Liver (tissue), 9 donors: ENCODE measurements around the gene STYX. TPM values are rescaled to one million over a fixed set of nuclear protein-coding genes. Genes with fewer than 3 reads are reported as not detected.
A peak's percentile ranks its signal among the peaks of the same experiment; 100 is the strongest.

ENCODE experiments used
- DNase-seq: peaks from one replicate; pipeline ENCODE4 v3.0.0-alpha.2; 2017; ENCODE audit warnings: low spot score
- H3K27ac ChIP-seq, 2 donors: one replicate each; pipeline ENCODE4 v1.7.0; 2013; ENCODE audit warnings: inconsistent platforms in 2 of 2, low read length in 2 of 2, control low read depth in 1 of 2, low read depth in 1 of 2, mild to moderate bottlenecking in 1 of 2
- H3K27me3 ChIP-seq, 4 donors: one replicate each; pipeline versions ENCODE4 v1.6.1 to v1.7.0; 2013; ENCODE audit warnings: low read length in 3 of 4, inconsistent platforms in 1 of 4, mild to moderate bottlenecking in 1 of 4, moderate library complexity in 1 of 4; ENCODE audit not compliant: control insufficient read depth in 4 of 4, insufficient read depth in 4 of 4
- H3K36me3 ChIP-seq, 4 donors: one replicate each; pipeline versions ENCODE4 v1.6.1 to v1.7.0; 2013; ENCODE audit warnings: low read length in 3 of 4, mild to moderate bottlenecking in 3 of 4, low read depth in 1 of 4, moderate library complexity in 1 of 4; ENCODE audit not compliant: control insufficient read depth in 4 of 4, insufficient read depth in 3 of 4
- H3K4me1 ChIP-seq, 4 donors: one replicate each; pipeline versions ENCODE4 v1.6.1 to v1.7.0; 2013; ENCODE audit warnings: low read length in 3 of 4, mild to moderate bottlenecking in 3 of 4, moderate library complexity in 1 of 4; ENCODE audit not compliant: control insufficient read depth in 4 of 4, insufficient read depth in 4 of 4
- H3K4me3 ChIP-seq, 3 donors: one replicate each; pipeline versions ENCODE4 v1.6.1 to v1.7.0; 2013; ENCODE audit warnings: low read length in 3 of 3, control low read depth in 1 of 3, low read depth in 1 of 3, mild to moderate bottlenecking in 1 of 3
- H3K9ac ChIP-seq, 2 donors: one replicate each; pipeline ENCODE4 v1.7.0; 2013; ENCODE audit warnings: low read length in 2 of 2, mild to moderate bottlenecking in 2 of 2, moderate library complexity in 2 of 2, control low read depth in 1 of 2, low read depth in 1 of 2
- H3K9me3 ChIP-seq, 4 donors: one replicate each; pipeline versions ENCODE4 v1.6.1 to v1.7.0; 2013; ENCODE audit warnings: low read length in 3 of 4; ENCODE audit not compliant: control insufficient read depth in 4 of 4
- EGR1 ChIP-seq, 2 donors: IDR thresholded peaks; 2 replicates each; pipeline ENCODE4 v1.6.1; 2016 to 2018; ENCODE audit warnings: antibody characterized with exemption in 2 of 2, low read depth in 2 of 2
- FOXA1 ChIP-seq: IDR thresholded peaks from 2 replicates; pipeline ENCODE4 v1.6.1; 2016; ENCODE audit warnings: antibody characterized with exemption
- FOXA2 ChIP-seq: IDR thresholded peaks from 2 replicates; pipeline ENCODE4 v1.6.1; 2016; ENCODE audit warnings: antibody characterized with exemption
- GABPA ChIP-seq, 2 donors: IDR thresholded peaks in 1 of 2; conservative IDR thresholded peaks in 1 of 2; 2 replicates each; pipeline ENCODE4 v1.6.1; 2016; ENCODE audit warnings: antibody characterized with exemption in 2 of 2, mild to moderate bottlenecking in 1 of 2, moderate library complexity in 1 of 2
- HNF4A ChIP-seq, 2 donors: conservative IDR thresholded peaks; 2 replicates each; pipeline ENCODE4 v1.6.1; 2016; ENCODE audit warnings: antibody characterized with exemption in 2 of 2, mild to moderate bottlenecking in 2 of 2
- HNF4G ChIP-seq: IDR thresholded peaks from 2 replicates; pipeline ENCODE4 v1.6.1; 2016; ENCODE audit warnings: antibody characterized with exemption
- JUND ChIP-seq, 2 donors: IDR thresholded peaks; 2 replicates each; pipeline ENCODE4 v1.6.1; 2016; ENCODE audit warnings: antibody characterized with exemption in 2 of 2
- MAX ChIP-seq: IDR thresholded peaks from 2 replicates; pipeline ENCODE4 v1.6.1; 2016; ENCODE audit warnings: antibody characterized with exemption
- NR2F2 ChIP-seq: IDR thresholded peaks from 2 replicates; pipeline ENCODE4 v1.6.1; 2016; ENCODE audit warnings: antibody characterized with exemption
- RAD21 ChIP-seq, 2 donors: IDR thresholded peaks; 2 replicates each; pipeline ENCODE4 v1.6.1; 2016; ENCODE audit warnings: antibody characterized with exemption in 2 of 2, mild to moderate bottlenecking in 2 of 2
- REST ChIP-seq: IDR thresholded peaks from 2 replicates; pipeline ENCODE4 v1.6.1; 2016; ENCODE audit warnings: antibody characterized with exemption, mild to moderate bottlenecking
- RXRA ChIP-seq, 2 donors: IDR thresholded peaks; 2 replicates each; pipeline ENCODE4 v1.6.1; 2017 to 2018; ENCODE audit warnings: antibody characterized with exemption in 2 of 2, mild to moderate bottlenecking in 1 of 2
- SP1 ChIP-seq: IDR thresholded peaks from 2 replicates; pipeline ENCODE4 v1.6.1; 2018; ENCODE audit warnings: antibody characterized with exemption, mild to moderate bottlenecking
- TAF1 ChIP-seq: conservative IDR thresholded peaks from 2 replicates; pipeline ENCODE4 v1.6.1; 2016; ENCODE audit warnings: antibody characterized with exemption, mild to moderate bottlenecking
- YY1 ChIP-seq: IDR thresholded peaks from 2 replicates; pipeline ENCODE4 v1.6.1; 2016; ENCODE audit warnings: antibody characterized with exemption, mild to moderate bottlenecking
- WGBS: extraction: QIAGEN DNeasy Blood & Tissue Kit; methylation state at CpG from one replicate; pipeline ENCODE4 v1.1.7; 2013; 5-methylcytosine and 5-hydroxymethylcytosine counted together
- polyA plus RNA-seq, 2 donors: library from polyadenylated mRNA; stranded (reverse) in 1 of 2; unstranded in 1 of 2; fragments of 200-250 nt in 1 of 2; fragments of >200 nt in 1 of 2; fragmentation: Nextera tagmentation in 1 of 2; extraction: Ambion mirVana in 1 of 2; gene quantifications; one replicate each; pipeline versions ENCODE4 v1.2.1 to v1.2.3, GENCODE V29; 2013 to 2015
- total RNA-seq, 2 donors: library from RNA; depleted of rRNA; stranded (reverse); fragments of >200 nt; gene quantifications; one replicate each; pipeline ENCODE4 v1.2.3, GENCODE V29; 2014
- TF ChIP-seq, protein P1 (sequence below): IDR thresholded peaks from 2 replicates; pipeline ENCODE4 v1.6.1; 2016; ENCODE audit warnings: antibody characterized with exemption
- TF ChIP-seq, protein P2 (sequence below): fragments of 150-350 bp; IDR thresholded peaks from 2 replicates; pipeline ENCODE4 v1.5.1; 2017; ENCODE audit warnings: improper control_type of control experiment, low read depth, low read length; ENCODE audit not compliant: missing input control
- TF ChIP-seq, protein P3 (sequence below): IDR thresholded peaks from 2 replicates; pipeline ENCODE4 v1.6.1; 2016; ENCODE audit warnings: antibody characterized with exemption
- donor health status: healthy.
- donor health status: healthy.
- donor health status: healthy.
- donor health status: healthy.
- donor health status: healthy.

The STYX gene
- total and polyA plus RNA-seq, 4 donors: 5.9 to 21.2 (median 17.3) TPM

GRCh38 chr14:52821805-52822250, 91.9 kb downstream of the STYX start:
- H3K9me3 ChIP-seq: no peaks in the 10 kb centered on the region

More at GRCh38 chr14:52821805-52822250, 91.9 kb downstream of the STYX start:
- TF ChIP-seq, protein P1, sequence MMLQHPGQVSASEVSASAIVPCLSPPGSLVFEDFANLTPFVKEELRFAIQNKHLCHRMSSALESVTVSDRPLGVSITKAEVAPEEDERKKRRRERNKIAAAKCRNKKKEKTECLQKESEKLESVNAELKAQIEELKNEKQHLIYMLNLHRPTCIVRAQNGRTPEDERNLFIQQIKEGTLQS: no peak
- TF ChIP-seq RXRA (IDR thresholded peaks at IDR 0.05) (peak; percentile 99), HNF4A (conservative IDR thresholded peaks at IDR 0.05) (peak; percentile 92 to 94), HNF4G (peak; percentile 81), REST (peak; percentile 71), EGR1 (IDR thresholded peaks at IDR 0.05; ENCODE audit: low read depth in 2 of 2) (peak in 1 of 2 donors; percentile 64), YY1 (peak; percentile 88), FOXA2 (peak; percentile 83), RAD21 (IDR thresholded peaks at IDR 0.05) (peak; percentile 57 to 72), FOXA1 (peak; percentile 83), MAX (peak; percentile 44), GABPA (IDR thresholded peaks at IDR 0.05 in 1 of 2, conservative IDR thresholded peaks at IDR 0.05 in 1 of 2) (no peak), JUND (IDR thresholded peaks at IDR 0.05) (peak; percentile 91), SP1 (peak; percentile 94), NR2F2 (peak; percentile 29), TAF1 (peak; percentile 32)
- TF ChIP-seq, protein P2, sequence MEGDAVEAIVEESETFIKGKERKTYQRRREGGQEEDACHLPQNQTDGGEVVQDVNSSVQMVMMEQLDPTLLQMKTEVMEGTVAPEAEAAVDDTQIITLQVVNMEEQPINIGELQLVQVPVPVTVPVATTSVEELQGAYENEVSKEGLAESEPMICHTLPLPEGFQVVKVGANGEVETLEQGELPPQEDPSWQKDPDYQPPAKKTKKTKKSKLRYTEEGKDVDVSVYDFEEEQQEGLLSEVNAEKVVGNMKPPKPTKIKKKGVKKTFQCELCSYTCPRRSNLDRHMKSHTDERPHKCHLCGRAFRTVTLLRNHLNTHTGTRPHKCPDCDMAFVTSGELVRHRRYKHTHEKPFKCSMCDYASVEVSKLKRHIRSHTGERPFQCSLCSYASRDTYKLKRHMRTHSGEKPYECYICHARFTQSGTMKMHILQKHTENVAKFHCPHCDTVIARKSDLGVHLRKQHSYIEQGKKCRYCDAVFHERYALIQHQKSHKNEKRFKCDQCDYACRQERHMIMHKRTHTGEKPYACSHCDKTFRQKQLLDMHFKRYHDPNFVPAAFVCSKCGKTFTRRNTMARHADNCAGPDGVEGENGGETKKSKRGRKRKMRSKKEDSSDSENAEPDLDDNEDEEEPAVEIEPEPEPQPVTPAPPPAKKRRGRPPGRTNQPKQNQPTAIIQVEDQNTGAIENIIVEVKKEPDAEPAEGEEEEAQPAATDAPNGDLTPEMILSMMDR: no peak
- TF ChIP-seq, protein P3, sequence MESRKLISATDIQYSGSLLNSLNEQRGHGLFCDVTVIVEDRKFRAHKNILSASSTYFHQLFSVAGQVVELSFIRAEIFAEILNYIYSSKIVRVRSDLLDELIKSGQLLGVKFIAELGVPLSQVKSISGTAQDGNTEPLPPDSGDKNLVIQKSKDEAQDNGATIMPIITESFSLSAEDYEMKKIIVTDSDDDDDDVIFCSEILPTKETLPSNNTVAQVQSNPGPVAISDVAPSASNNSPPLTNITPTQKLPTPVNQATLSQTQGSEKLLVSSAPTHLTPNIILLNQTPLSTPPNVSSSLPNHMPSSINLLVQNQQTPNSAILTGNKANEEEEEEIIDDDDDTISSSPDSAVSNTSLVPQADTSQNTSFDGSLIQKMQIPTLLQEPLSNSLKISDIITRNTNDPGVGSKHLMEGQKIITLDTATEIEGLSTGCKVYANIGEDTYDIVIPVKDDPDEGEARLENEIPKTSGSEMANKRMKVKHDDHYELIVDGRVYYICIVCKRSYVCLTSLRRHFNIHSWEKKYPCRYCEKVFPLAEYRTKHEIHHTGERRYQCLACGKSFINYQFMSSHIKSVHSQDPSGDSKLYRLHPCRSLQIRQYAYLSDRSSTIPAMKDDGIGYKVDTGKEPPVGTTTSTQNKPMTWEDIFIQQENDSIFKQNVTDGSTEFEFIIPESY: peak; percentile 82
- 25% methylated on average over 7 of the region's 7 CpGs for WGBS
- peak overlapping the region; percentile 65 to 70 for H3K27ac ChIP-seq
- peak; percentile 39 for DNase-seq
- H3K27me3 ChIP-seq: no peaks in the 10 kb centered on the region
- H3K4me1 ChIP-seq: peaks cover 4 to 21% (median 16%) of the 10 kb centered on the region in 4 donors
- no peaks in the 10 kb centered on the region for H3K36me3 ChIP-seq
- H3K9ac ChIP-seq: peak overlapping the region in 1 of 2 donors; percentile 51
- H3K4me3 ChIP-seq: peak overlapping the region in 2 of 3 donors; percentile 30 to 41
